GM21723 (cell line): Measurements from ENCODE around the gene IL36A.

ENCODE experiments used
- ATAC-seq: cut with Tn5 transposase; IDR thresholded peaks from one replicate; pipeline ENCODE4 v1.9.1; 2021; ENCODE audit warnings: mild to moderate bottlenecking, moderate library complexity; ENCODE audit not compliant: unreplicated experiment

IL36A gene

DNA sequence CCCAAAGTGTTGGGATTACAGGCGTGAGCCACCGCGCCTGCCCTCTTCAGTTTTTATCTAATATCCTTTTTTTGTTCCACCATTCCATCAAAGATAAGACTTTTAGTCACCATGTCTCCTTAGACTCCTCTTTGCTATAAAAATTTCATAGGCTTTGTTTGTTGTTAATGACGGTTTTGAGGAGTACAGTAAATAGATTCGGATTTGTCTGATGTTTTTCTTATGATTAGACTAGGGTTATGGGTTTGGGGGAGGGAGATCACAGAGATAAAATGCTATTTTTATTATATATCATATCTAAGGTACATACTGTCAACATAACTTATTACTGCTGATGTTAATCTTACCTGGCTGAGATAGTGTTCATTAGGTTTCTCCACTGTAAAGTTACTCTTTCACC is 41.2 kb downstream of the IL36A start:
- no peak for ATAC-seq

DNA sequence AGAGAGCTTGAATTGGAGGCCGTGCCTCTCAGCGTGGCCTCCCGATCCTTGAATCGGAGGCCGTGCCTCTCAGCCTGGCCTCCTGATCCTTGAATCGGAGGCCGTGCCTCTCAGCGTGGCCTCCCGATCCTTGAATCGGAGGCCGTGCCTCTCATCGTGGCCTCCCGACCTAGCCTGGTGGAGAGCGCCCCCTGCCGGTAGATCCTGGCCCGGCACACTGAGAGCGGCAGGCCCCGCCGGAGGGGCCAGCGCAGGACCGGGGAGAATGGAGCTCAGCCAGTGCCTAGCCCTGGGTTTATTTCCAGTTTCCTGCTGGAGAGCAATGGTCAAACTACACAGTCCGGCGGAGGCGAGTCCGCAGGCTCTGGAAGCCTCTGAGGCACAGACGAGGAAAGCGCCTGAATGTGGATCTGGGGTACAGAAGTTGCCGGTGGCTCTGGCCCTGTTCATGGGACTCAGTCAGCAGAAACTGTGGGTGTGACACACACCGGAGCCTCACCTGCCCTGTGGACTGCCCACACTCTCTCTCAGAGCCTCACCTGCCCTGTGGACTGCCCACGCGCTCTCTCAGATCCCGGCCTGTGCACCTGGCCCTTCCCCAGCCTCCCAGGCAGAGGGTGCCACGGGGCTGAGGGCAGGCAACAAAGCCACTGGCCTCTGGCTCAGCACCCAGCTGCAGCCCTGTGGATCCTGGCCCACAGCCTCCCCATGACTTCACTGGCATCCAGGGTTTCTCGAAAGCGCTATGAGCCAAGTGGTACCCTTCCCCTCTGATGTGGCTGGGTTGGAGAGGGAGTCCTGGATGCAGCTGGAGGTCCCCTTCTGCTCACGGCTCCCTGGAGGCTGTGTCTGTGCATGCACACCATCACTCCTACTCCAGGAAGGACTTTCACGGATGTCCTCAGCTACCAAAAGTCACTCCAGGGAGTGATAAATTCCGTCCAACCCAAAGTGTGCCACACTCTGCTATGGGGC is 45.9 kb downstream of the IL36A start:
- ATAC-seq = no peak

DNA sequence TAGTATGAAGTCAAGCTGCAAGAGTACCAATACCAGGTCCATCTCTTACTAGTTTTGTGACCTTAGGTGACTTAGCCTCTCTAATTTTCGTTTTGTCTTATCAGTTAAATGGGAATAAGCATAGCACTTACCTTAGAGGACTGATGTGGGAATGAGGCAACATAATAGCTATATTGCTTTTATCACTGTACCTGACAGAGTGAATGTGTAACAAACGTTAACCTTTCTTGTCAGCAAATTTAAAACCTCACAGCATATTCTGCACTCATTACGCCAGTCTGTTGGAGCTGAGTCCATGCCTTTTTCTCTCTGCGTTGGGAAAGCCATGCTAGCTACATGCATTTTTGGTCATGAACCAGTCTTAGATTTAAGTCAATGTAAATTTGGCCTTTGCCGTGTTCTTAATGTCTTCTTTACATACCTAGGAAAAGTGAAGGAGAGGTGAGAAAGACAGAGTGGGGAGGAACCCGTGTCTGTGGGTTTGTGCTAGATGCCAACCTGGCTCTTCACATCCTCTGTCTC is 47.2 kb downstream of the IL36A start, which contains the start of gene IL36B:
Gene IL36B (minus strand): TSS at position 472 of the 522 bp plus-strand sequence.
- ATAC-seq = no peak

DNA sequence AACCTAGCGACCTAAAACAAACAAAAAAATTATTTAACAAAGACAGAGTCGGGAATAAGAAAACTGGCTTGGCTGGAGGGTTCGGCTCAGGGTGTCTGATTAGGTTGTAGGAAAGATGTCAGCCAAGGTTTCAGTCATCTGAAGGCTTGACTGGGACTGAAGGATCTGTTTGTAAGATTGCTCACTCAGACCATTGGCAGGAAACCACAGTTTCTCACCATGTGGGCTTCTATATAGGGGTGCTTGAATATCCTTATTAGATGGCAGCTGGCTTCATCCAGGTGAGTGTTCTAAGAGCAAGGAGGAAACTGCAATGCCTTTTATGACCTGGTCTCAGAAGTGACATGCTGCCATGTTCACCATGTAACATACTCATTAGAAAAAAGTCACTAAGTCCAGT is 48.4 kb downstream of the IL36A start:
- no peak for ATAC-seq

DNA sequence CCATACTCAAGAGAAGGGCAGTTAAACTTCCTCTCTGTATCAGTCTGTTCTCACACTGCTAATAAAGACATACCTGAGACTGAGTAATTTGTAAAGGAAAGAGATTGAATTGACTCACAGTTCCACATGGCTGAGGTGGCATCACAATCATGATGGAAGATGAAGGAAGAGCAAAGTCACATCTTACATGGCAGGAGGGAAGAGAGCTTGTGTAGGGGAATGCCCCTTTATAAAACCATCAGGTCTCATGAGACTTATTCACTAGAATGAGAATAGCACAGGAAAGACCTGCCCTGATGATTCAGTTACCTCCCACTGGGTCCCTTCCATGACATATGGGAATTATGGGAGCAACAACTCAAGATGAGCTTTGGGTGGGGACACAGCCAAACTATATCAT is 48.8 kb downstream of the IL36A start:
- ATAC-seq = no peak

DNA sequence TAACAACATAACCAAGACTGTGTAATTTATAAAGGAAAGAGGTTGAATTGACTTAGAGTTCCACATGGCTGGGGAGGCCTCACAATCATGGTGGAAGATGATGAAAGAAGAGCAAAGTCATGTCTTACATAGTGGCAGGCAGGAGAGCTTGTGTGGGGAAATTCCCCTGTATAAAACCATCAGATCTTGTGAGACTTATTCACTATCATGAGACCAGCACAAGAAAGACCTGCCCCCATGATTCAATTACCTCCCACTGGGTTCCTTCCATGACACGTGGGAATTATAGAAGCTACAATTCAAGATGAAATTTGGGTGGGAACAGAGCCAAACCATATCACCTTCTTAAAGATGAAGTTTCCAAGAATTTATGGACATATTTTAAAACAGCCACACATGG is 51.3 kb downstream of the IL36A start:
- ATAC-seq = no peak

DNA sequence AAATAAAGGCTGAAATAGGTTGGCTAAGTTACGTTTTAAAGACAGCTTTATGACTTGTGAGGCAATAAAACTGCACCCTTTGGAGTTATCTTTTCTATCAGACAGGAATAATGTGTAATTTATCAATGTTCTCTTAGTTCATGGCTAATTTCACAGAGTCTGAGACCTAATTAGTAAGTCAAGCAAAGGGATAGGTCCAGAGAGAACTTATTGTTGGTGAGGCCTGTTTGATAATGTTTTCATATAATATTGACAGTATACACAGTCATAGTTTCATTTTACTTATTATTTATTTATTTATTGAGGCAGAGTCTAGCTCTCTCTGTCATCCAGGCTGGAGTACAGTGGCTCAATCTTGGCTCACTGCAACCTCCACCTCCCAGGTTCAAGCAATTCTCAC is 51.9 kb downstream of the IL36A start:
- no peak for ATAC-seq
